CD4-positive, CD25-positive, alpha-beta regulatory T cell (primary cell): ENCODE results near the gene SPTBN4. TPM values are rescaled to one million over a fixed set of nuclear protein-coding genes. Genes with fewer than 3 reads are reported as not detected.
"Not testable (repeated sequence)": the region's sequence is repeated elsewhere in the genome, so short reads cannot be mapped to it uniquely, and the experiment has no call there.

Source experiments
- ATAC-seq, 2 donors: fragments of 150-1000 bp; cut with Tn5 transposase; one replicate each; pipeline ENCODE4 v1.10.0; 2021; ENCODE audit warnings: low read depth in 2 of 2, moderate number of reproducible peaks in 2 of 2, moderate library complexity in 1 of 2
- DNase-seq, 3 donors: peaks; one replicate each; pipeline versions ENCODE4 v3.0.0 to v3.0.0-alpha.2; 2012 to 2022; ENCODE audit warnings: mixed read lengths in 1 of 3
- H3K27ac ChIP-seq: one replicate; pipeline ENCODE4 v1.7.0; 2013; ENCODE audit warnings: mild to moderate bottlenecking, low read length; ENCODE audit not compliant: insufficient read depth, poor library complexity, severe bottlenecking
- H3K27me3 ChIP-seq: one replicate; pipeline ENCODE4 v1.7.0; 2013; ENCODE audit warnings: low read length; ENCODE audit not compliant: control insufficient read depth, insufficient read depth
- H3K36me3 ChIP-seq: one replicate; pipeline ENCODE4 v1.7.0; 2013; ENCODE audit warnings: mild to moderate bottlenecking, low read length, moderate library complexity; ENCODE audit not compliant: control insufficient read depth, insufficient read depth
- H3K4me1 ChIP-seq: 2 replicates; pipeline ENCODE4 v1.7.0; 2013; ENCODE audit warnings: mild to moderate bottlenecking, low read length; ENCODE audit not compliant: insufficient read depth, control insufficient read depth, poor library complexity, severe bottlenecking
- H3K4me3 ChIP-seq: one replicate; pipeline ENCODE4 v1.7.0; 2013; ENCODE audit warnings: low read depth, mild to moderate bottlenecking, low read length, moderate library complexity
- H3K9me3 ChIP-seq, 2 experiments: 1 replicate in 1 of 2; 2 replicates in 1 of 2; pipeline ENCODE4 v1.7.0; 2013; ENCODE audit warnings: low read length in 2 of 2, mild to moderate bottlenecking in 1 of 2, moderate library complexity in 1 of 2; ENCODE audit not compliant: control insufficient read depth in 2 of 2
- H3K27ac Mint-ChIP-seq, 3 donors: one replicate each; pipeline ENCODE4 v1.8.0; 2020 to 2022; ENCODE audit warnings: mild to moderate bottlenecking in 3 of 3, mixed read lengths in 3 of 3, moderate library complexity in 2 of 3
- H3K27me3 Mint-ChIP-seq: one replicate; pipeline ENCODE4 v1.8.0; 2022; ENCODE audit warnings: mild to moderate bottlenecking, mixed read lengths
- H3K36me3 Mint-ChIP-seq: one replicate; pipeline ENCODE4 v1.8.0; 2020; ENCODE audit warnings: mixed read lengths
- H3K4me1 Mint-ChIP-seq, 4 donors: one replicate each; pipeline ENCODE4 v1.8.0; 2020 to 2022; ENCODE audit warnings: mixed read lengths in 4 of 4, mild to moderate bottlenecking in 1 of 4
- H3K4me3 Mint-ChIP-seq, 4 donors: one replicate each; pipeline ENCODE4 v1.8.0; 2020 to 2022; ENCODE audit warnings: mild to moderate bottlenecking in 4 of 4, mixed read lengths in 4 of 4, moderate library complexity in 3 of 4
- H3K9me3 Mint-ChIP-seq, 7 donors: one replicate each; pipeline ENCODE4 v1.8.0; 2020 to 2022; ENCODE audit warnings: mixed read lengths in 7 of 7, mild to moderate bottlenecking in 3 of 7, moderate library complexity in 2 of 7
- polyA plus RNA-seq, 4 donors: library from polyadenylated mRNA; unstranded; fragments of 300-500 nt; fragmentation: Illumina TruSeq; gene quantifications; one replicate each; pipeline ENCODE4 v1.2.3, GENCODE V29; 2021
- total RNA-seq: library from RNA; stranded (reverse); gene quantifications from one replicate; pipeline ENCODE4 v1.2.3, GENCODE V29; 2022

SPTBN4 gene
- total and polyA plus RNA-seq, 5 donors from 2014 or later = not detected

DNA sequence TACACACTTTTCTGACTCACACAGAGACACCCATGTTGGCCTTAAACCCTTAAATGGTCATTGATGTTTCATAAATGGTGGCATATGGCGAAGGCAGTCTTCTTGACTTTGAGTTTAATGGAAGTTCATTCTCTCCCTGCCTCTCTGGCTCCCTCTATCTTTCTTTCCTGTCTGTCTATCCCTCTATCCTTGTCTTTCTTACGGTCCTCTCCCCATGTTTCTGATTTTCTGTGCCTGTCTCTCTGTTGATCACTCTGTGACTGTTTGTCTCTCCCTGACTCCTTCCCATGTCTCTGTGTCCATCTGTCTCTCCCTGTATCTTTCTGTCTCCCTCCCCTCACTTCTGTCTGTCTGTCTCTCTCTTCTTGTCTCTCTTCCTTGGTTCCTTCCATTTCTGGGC, 66.7 kb downstream of the SPTBN4 start:
- Mint-ChIP-seq H3K9me3 (peaks cover 0 to 10% (median 3%) of the 10 kb centered on the region in 7 donors), H3K36me3 (no peaks in the 10 kb centered on the region), H3K27me3 (peaks cover 41% of the 10 kb centered on the region), H3K27ac (peak overlapping the region in 1 of 3 donors; percentile 52), H3K4me3 (no peak overlapping the region), H3K4me1 (peaks cover 4 to 18% (median 8%) of the 10 kb centered on the region in 4 donors)
- Histone ChIP-seq H3K4me1 (peaks cover 15% of the 10 kb centered on the region), H3K9me3 (peaks cover 2 to 5% of the 10 kb centered on the region in 2 experiments), H3K36me3 (no peaks in the 10 kb centered on the region), H3K4me3 (no peak overlapping the region), H3K27me3 (peaks cover 9% of the 10 kb centered on the region), H3K27ac (no peak overlapping the region)
- no peak for ATAC-seq
- DNase-seq = no peak

DNA sequence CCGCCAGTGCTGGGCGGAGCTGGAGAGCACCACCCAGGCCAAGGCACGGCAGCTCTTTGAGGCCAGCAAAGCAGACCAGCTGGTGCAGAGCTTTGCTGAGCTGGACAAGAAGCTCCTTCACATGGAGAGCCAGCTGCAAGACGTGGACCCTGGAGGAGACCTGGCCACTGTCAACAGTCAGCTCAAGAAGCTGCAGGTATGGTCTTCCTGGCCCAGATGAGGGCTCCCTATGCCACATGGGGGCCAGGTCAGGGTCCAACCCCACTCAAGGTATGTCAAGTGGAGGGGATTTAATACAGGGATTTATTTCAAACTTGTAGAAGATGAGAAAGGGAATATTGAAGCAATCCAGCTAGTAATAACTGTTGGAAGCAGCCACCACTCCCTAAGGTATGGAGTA, 67.3 kb downstream of the SPTBN4 start:
- no peak overlapping the region for H3K4me3 ChIP-seq
- peaks cover 44% of the 10 kb centered on the region for H3K27me3 Mint-ChIP-seq

GRCh38 chr19:40539070-40539469, 72.3 kb downstream of the SPTBN4 start:
- Mint-ChIP-seq H3K4me3 (no peak overlapping the region), H3K27ac (no peak overlapping the region), H3K4me1 (no peaks in the 10 kb centered on the region), H3K9me3 (peaks cover 0 to 2% (median 0%) of the 10 kb centered on the region in 7 donors), H3K27me3 (peaks cover 13% of the 10 kb centered on the region), H3K36me3 (no peaks in the 10 kb centered on the region)
- Histone ChIP-seq H3K4me3 (no peak overlapping the region), H3K27me3 (no peaks in the 10 kb centered on the region), H3K36me3 (no peaks in the 10 kb centered on the region), H3K27ac (no peak overlapping the region), H3K9me3 (peaks cover under 1 to 5% of the 10 kb centered on the region in 2 experiments), H3K4me1 (no peaks in the 10 kb centered on the region)
- DNase-seq (no peak), ATAC-seq (no peak)

More for the DNA sequence above, 67.3 kb downstream of the SPTBN4 start:
- ATAC-seq (no peak), DNase-seq (no peak)
- H3K36me3 ChIP-seq = no peaks in the 10 kb centered on the region
- H3K9me3 ChIP-seq = peaks cover 2 to 5% of the 10 kb centered on the region in 2 experiments
- Mint-ChIP-seq H3K27ac (no peak overlapping the region), H3K4me1 (peaks cover 4 to 13% (median 8%) of the 10 kb centered on the region in 4 donors), H3K36me3 (no peaks in the 10 kb centered on the region), H3K9me3 (peaks cover 0 to 10% (median 3%) of the 10 kb centered on the region in 7 donors), H3K4me3 (no peak overlapping the region)
- peaks cover 9% of the 10 kb centered on the region for H3K27me3 ChIP-seq
- no peak overlapping the region for H3K27ac ChIP-seq
- H3K4me1 ChIP-seq = peaks cover 11% of the 10 kb centered on the region

GRCh38 chr19:40542202-40542859, 75.5 kb downstream of the SPTBN4 start:
- H3K36me3 ChIP-seq = no peaks in the 10 kb centered on the region
- no peak overlapping the region for H3K27ac Mint-ChIP-seq

GRCh38 chr19:40543029-40543597, 76.3 kb downstream of the SPTBN4 start:
- peaks cover 4% of the 10 kb centered on the region for H3K27me3 Mint-ChIP-seq
- H3K36me3 Mint-ChIP-seq = no peaks in the 10 kb centered on the region
- H3K4me1 Mint-ChIP-seq = no peaks in the 10 kb centered on the region
- Histone ChIP-seq H3K4me1 (no peaks in the 10 kb centered on the region), H3K36me3 (no peaks in the 10 kb centered on the region), H3K4me3 (no peak overlapping the region), H3K9me3 (no peaks in the 10 kb centered on the region), H3K27ac (no peak overlapping the region), H3K27me3 (peaks cover 6% of the 10 kb centered on the region)
- DNase-seq (no peak), ATAC-seq (no peak)
- H3K4me3 Mint-ChIP-seq = no peak overlapping the region
- H3K9me3 Mint-ChIP-seq = peaks cover 0 to 4% (median 0%) of the 10 kb centered on the region in 7 donors
- H3K27ac Mint-ChIP-seq = no peak overlapping the region

More at GRCh38 chr19:40542202-40542859, 75.5 kb downstream of the SPTBN4 start:
- no peaks in the 10 kb centered on the region for H3K36me3 Mint-ChIP-seq
- DNase-seq (no peak), ATAC-seq (no peak)
- H3K27ac ChIP-seq = no peak overlapping the region
- no peak overlapping the region for H3K4me3 Mint-ChIP-seq
- peaks cover 0 to 4% (median 0%) of the 10 kb centered on the region in 7 donors for H3K9me3 Mint-ChIP-seq
- peaks cover 4% of the 10 kb centered on the region for H3K27me3 Mint-ChIP-seq
- H3K4me1 Mint-ChIP-seq = no peaks in the 10 kb centered on the region
- peaks cover 4% of the 10 kb centered on the region for H3K27me3 ChIP-seq
- no peak overlapping the region for H3K4me3 ChIP-seq
- no peaks in the 10 kb centered on the region for H3K9me3 ChIP-seq
- no peaks in the 10 kb centered on the region for H3K4me1 ChIP-seq

DNA sequence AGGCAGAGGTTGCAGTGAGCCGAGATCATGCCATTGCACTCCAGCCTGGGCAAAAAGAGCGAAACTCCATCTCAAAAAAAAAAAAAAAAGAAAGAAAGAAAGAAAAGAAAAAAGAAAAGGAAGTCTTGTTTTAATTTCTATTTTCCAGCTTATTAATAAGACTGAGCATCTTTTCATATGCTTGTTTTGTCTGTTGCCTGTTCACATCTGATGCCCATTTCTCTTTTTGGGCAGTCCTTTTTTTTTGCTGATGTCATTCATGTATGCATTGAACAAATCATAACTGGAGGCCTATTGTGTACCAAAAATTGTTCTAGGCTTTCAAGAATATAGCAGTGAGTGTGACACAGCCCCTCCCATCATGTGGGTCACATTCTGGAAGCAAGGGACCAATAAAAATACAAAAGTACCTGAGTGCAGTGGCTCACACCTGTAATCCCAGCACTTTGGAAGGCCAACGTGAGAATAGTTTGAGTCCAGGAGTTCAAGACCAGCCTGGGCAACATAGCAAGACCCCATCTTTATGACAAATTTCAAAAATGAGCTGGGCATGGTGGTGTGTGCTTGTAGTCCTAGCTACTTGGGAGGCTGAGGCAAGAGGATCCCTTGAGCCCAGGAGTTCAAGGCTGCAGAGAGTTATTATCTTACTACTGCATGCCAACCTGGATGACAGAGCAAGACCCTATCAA, 79.5 kb downstream of the SPTBN4 start:
- DNase-seq, H3K9me3 Mint-ChIP-seq, H3K4me3 ChIP-seq, H3K4me1 ChIP-seq, H3K36me3 ChIP-seq, H3K36me3 Mint-ChIP-seq, H3K9me3 ChIP-seq, H3K27ac ChIP-seq, ATAC-seq, H3K4me3 Mint-ChIP-seq, H3K27me3 ChIP-seq: not testable (repeated sequence)
- Mint-ChIP-seq H3K27me3 (peaks cover 27% of the 10 kb centered on the region), H3K27ac (peak overlapping the region in 1 of 3 donors; percentile 18), H3K4me1 (peaks cover 0 to 10% (median 5%) of the 10 kb centered on the region in 4 donors)

- H3K4me3 Mint-ChIP-seq, ATAC-seq, H3K27ac Mint-ChIP-seq, H3K36me3 Mint-ChIP-seq, H3K4me3 ChIP-seq, H3K36me3 ChIP-seq, H3K9me3 ChIP-seq, H3K27ac ChIP-seq, DNase-seq, H3K9me3 Mint-ChIP-seq, H3K4me1 ChIP-seq, H3K27me3 ChIP-seq: not testable (repeated sequence)
- H3K27me3 Mint-ChIP-seq = peaks cover 35% of the 10 kb centered on the region
- peaks cover 0 to 10% (median 5%) of the 10 kb centered on the region in 4 donors for H3K4me1 Mint-ChIP-seq
Measured at GRCh38 chr19:40547190-40547589, 80.4 kb downstream of the SPTBN4 start.
